ENCODE measurements around the gene POGLUT2. TPM values are rescaled to one million over a fixed set of nuclear protein-coding genes. Genes with fewer than 3 reads are reported as not detected.
"Not testable (repeated sequence)": the region's sequence is repeated elsewhere in the genome, so short reads cannot be mapped to it uniquely, and the experiment has no call there.

The POGLUT2 gene
- polyA plus RNA-seq, 12 donors = 15.6 to 40.8 (median 27.0) TPM; not detected in 1

GRCh38 chr13:102814025-102814607 is 15.3 kb upstream of the POGLUT2 start:
- DNase-seq = no peak

- no peak for DNase-seq
These were observed 14.0 kb upstream of the POGLUT2 start for GRCh38 chr13:102812611-102813287.

GRCh38 chr13:102807699-102808098 is 8.9 kb upstream of the POGLUT2 start:
- DNase-seq = no peak

GRCh38 chr13:102805680-102806079 is 6.9 kb upstream of the POGLUT2 start:
- no peak for DNase-seq

GRCh38 chr13:102800145-102801041 is 1.6 kb upstream of the POGLUT2 start:
- DNase-seq = peak; percentile 81

GRCh38 chr13:102799426-102800144 is 809 bp upstream of the POGLUT2 start:
- peak; percentile 49 for DNase-seq

- no peak for DNase-seq
These were observed 5.0 kb downstream of the POGLUT2 start for GRCh38 chr13:102793611-102794355.

- no peak for DNase-seq
These were observed 6.4 kb downstream of the POGLUT2 start for GRCh38 chr13:102792396-102792795.

- no peak for DNase-seq
These were observed 10.1 kb downstream of the POGLUT2 start for GRCh38 chr13:102788683-102789082.

- DNase-seq = no peak
These were observed 14.3 kb downstream of the POGLUT2 start for GRCh38 chr13:102784483-102784882.

GRCh38 chr13:102781591-102781990 is 17.2 kb downstream of the POGLUT2 start:
- no peak for DNase-seq

- DNase-seq = not testable (repeated sequence)
These were observed 18.1 kb downstream of the POGLUT2 start for GRCh38 chr13:102780656-102781055.

GRCh38 chr13:102779436-102780159 is 19.2 kb downstream of the POGLUT2 start:
- DNase-seq = no peak

GRCh38 chr13:102777736-102778135 is 21.0 kb downstream of the POGLUT2 start:
- DNase-seq = no peak

GRCh38 chr13:102776271-102776670 is 22.5 kb downstream of the POGLUT2 start:
- no peak for DNase-seq

- DNase-seq = no peak
These were observed 23.9 kb downstream of the POGLUT2 start for GRCh38 chr13:102774591-102775520.

- no peak for DNase-seq
These were observed 24.6 kb downstream of the POGLUT2 start for GRCh38 chr13:102774214-102774568.

- DNase-seq = peak; percentile 82
These were observed 25.1 kb downstream of the POGLUT2 start, which contains the start of gene TEX30 for GRCh38 chr13:102773441-102774213. Gene TEX30, minus strand, starts transcription at chr13:102773786. Its CDS starts 3,760 bp downstream, at chr13:102770026.

Data from muscle of arm (tissue), 12 donors.